ENCODE data around the gene TBL1Y.
"Not testable (repeated sequence)": the region's sequence is repeated elsewhere in the genome, so short reads cannot be mapped to it uniquely, and the experiment has no call there.

The TBL1Y gene

GRCh38 chrY:6910372-6911252 lies at the start of gene TBL1Y:
TSS of gene TBL1Y (plus strand) at chrY:6910697. CDS start at chrY:7025085, 114,388 bp downstream.
- DNase-seq (ENCODE audit: low read depth in 2 of 2), result no peak

GRCh38 chrY:6894496-6894895 lies 16.0 kb upstream of the TBL1Y start:
- DNase-seq (ENCODE audit: low read depth in 2 of 2), result no peak

- DNase-seq (ENCODE audit: low read depth in 2 of 2), result no peak
These were observed 15.3 kb upstream of the TBL1Y start for GRCh38 chrY:6895236-6895635.

GRCh38 chrY:6902116-6902515 lies 8.4 kb upstream of the TBL1Y start:
- not testable (repeated sequence) for DNase-seq (ENCODE audit: low read depth in 2 of 2)

GRCh38 chrY:6907591-6907990 lies 2.9 kb upstream of the TBL1Y start:
- no peak for DNase-seq (ENCODE audit: low read depth in 2 of 2)

- DNase-seq (ENCODE audit: low read depth in 2 of 2), result not testable (repeated sequence)
These were observed 2.5 kb upstream of the TBL1Y start for GRCh38 chrY:6908021-6908420.

GRCh38 chrY:6909118-6909521 lies 1.4 kb upstream of the TBL1Y start:
- DNase-seq (ENCODE audit: low read depth in 2 of 2), result no peak

- no peak for DNase-seq (ENCODE audit: low read depth in 2 of 2)
These were observed 641 bp upstream of the TBL1Y start for GRCh38 chrY:6909856-6910255.

- DNase-seq (ENCODE audit: low read depth in 2 of 2), result no peak
These were observed 870 bp downstream of the TBL1Y start, which contains the start of gene AMELY for GRCh38 chrY:6911253-6911881. TSS of gene AMELY (minus strand) at chrY:6911752. CDS start at chrY:6872608, 39,144 bp downstream.

GRCh38 chrY:6913362-6913761 lies 2.9 kb downstream of the TBL1Y start:
- DNase-seq (ENCODE audit: low read depth in 2 of 2), result no peak

GRCh38 chrY:6921061-6921460 lies 10.6 kb downstream of the TBL1Y start:
- no peak for DNase-seq (ENCODE audit: low read depth in 2 of 2)

GRCh38 chrY:6928265-6928664 lies 17.8 kb downstream of the TBL1Y start:
- DNase-seq (ENCODE audit: low read depth in 2 of 2), result no peak

GRCh38 chrY:6929237-6929636 lies 18.7 kb downstream of the TBL1Y start:
- DNase-seq (ENCODE audit: low read depth in 2 of 2), result no peak

GRCh38 chrY:6931779-6932396 lies 21.4 kb downstream of the TBL1Y start:
- DNase-seq (ENCODE audit: low read depth in 2 of 2), result no peak

- DNase-seq (ENCODE audit: low read depth in 2 of 2), result no peak
These were observed 25.0 kb downstream of the TBL1Y start for GRCh38 chrY:6935497-6935896.

- no peak for DNase-seq (ENCODE audit: low read depth in 2 of 2)
These were observed 37.2 kb downstream of the TBL1Y start for GRCh38 chrY:6947695-6948094.

- no peak for DNase-seq (ENCODE audit: low read depth in 2 of 2)
These were observed 37.9 kb downstream of the TBL1Y start for GRCh38 chrY:6948378-6948777.

GRCh38 chrY:6949947-6950346 lies 39.5 kb downstream of the TBL1Y start:
- no peak for DNase-seq (ENCODE audit: low read depth in 2 of 2)

GRCh38 chrY:6964732-6965131 lies 54.2 kb downstream of the TBL1Y start:
- no peak for DNase-seq (ENCODE audit: low read depth in 2 of 2)

- no peak for DNase-seq (ENCODE audit: low read depth in 2 of 2)
These were observed 56.0 kb downstream of the TBL1Y start for GRCh38 chrY:6966521-6966920.

- no peak for DNase-seq (ENCODE audit: low read depth in 2 of 2)
These were observed 57.2 kb downstream of the TBL1Y start for GRCh38 chrY:6967736-6968135.

GRCh38 chrY:6968191-6968590 lies 57.7 kb downstream of the TBL1Y start:
- no peak for DNase-seq (ENCODE audit: low read depth in 2 of 2)

Measured in stimulated activated CD8-positive, alpha-beta memory T cell treated with anti-CD3 and anti-CD28 coated beads, Interleukin-15, amount 100 ng/mL, for 48 hours (primary cell).